Left cardiac atrium (tissue), 4 donors: Measurements from ENCODE around the gene SPATS2L. TPM values are rescaled to one million over a fixed set of nuclear protein-coding genes. Genes with fewer than 3 reads are reported as not detected.

Experiments used
- ATAC-seq, 2 donors: fragments of 200-7000 bp; cut with Tn5 transposase; one replicate each; pipeline ENCODE4 v1.9.1; 2020; ENCODE audit warnings: mild to moderate bottlenecking in 2 of 2, moderate library complexity in 2 of 2
- DNase-seq: peaks from one replicate; pipeline ENCODE4 v3.0.0-alpha.2; 2020
- intact Hi-C, 2 donors: fragments of 100-400 bp; cut with DNase I; formaldehyde crosslinking; loops; one replicate each; pipeline versions ENCODE4 v1.14.1 to v1.15.1; 2022 to 2023
- total RNA-seq, 2 donors: library from RNA; stranded (reverse); fragmentation: NEBNext Ultra II Directional; extraction: Animal tissue kit (Norgen Biotek cat#: 25700); gene quantifications; one replicate each; pipeline ENCODE4 v1.2.1, GENCODE V29; 2021
- donor health status: DM: no; HTN: yes; CAD: no.
- donor health status: DM: no; HTN: yes; CAD: no; lungs with severe emphysema.
- donor health status: DM: yes; HTN: yes; CAD: no.
- donor health status: Dilated cardiomyopathy.

Gene SPATS2L
- total RNA-seq, 2 donors from 2014 or later = 95.7 to 117 TPM

DNA sequence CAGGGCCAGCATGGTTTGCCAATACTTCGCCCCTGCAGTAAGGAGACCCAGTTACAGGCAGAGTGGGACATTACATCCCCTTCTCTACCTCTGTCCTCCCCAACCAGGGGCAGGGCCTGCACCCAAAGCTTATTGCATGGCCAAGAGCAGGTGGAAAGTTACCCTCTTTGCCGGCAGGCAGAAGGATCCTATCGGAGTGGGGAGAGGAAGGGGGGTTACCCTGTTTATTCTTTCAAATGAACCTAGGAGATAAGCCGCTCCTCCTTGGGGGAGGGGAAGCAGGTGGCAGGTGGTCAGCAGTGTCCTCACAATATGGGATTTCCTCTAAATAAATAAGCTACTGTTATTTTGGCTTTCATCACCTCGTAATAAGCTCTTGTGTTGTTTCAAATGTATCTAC lies 53.9 kb downstream of the SPATS2L start:
- no peak for ATAC-seq
- intact Hi-C loops = no loop called here
- DNase-seq = no peak

DNA sequence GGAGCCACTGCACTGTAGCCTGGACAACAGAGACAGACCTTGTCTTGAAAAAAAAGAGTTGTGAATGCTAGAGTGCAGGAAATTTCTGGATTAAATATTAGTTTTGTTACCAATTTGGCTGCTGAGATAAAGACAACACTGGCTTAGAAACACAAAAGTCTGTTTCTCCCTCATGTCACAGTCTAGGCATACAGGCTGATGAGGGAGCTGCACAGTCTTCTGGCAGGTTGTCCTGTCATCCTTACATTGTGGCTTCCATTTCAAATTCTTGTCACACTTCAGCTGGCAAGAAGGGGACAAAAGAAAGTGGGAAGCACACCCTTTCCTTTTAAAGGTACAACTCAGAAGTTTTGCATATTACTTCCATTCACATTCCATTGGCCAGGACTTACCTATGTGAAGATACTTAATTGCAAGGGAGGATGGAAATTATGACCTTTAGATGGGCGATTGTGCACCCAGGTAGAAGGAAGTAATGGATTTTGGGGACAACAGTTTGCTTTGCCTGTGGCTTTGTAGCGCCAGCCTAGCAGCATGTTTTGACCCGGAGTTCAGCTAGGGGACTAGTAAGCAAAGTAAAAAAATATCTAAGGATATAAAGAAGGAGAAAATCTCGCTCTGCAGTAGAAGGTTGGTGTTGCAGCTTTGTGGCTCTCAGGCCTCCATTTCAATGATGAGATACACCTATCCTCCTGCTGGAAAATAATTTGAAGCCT lies 55.9 kb downstream of the SPATS2L start:
- DNase-seq (no peak), ATAC-seq (no peak)
- intact Hi-C loops = no loop called here

DNA sequence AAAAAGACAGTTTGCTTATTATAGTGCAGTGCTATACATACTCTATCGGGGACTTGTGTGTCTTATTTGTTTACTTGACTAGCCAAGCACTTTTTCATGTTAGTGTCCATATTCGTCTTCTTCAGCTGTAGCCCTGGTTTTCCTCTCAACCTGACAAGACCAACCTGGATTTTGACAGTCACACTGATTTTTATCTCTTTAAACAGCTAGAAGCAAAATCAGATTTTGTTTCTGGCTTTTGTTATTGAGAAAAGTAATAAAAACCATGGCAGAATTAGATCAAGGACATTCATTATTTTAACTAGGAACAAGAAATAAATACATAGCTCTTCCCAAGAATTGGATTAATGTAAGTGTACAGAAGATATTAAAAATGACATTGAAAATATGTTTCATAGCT lies 56.8 kb downstream of the SPATS2L start:
- ATAC-seq (no peak), DNase-seq (no peak)
- intact Hi-C loops = no loop called here

DNA sequence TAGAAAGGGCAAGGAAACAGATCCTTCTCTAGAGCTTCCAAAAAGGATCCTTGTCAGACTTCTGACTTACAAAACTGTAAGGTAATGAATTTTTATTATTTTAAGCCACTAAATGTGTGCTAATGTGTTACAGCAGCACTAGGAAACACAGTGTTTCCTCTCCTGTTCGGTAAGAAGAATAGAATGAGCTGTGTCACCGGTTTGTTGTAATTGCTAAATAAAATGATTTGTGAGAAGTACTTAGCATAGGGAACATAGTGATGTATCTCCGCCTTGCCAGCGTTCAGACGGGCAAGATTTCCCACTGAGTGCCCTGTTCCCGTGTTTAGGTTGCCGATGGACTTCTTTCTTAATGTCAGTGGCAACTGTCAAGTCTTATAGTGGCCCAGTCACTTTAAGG lies 57.6 kb downstream of the SPATS2L start:
- DNase-seq = no peak
- intact Hi-C loops = no loop called here
- ATAC-seq = no peak

DNA sequence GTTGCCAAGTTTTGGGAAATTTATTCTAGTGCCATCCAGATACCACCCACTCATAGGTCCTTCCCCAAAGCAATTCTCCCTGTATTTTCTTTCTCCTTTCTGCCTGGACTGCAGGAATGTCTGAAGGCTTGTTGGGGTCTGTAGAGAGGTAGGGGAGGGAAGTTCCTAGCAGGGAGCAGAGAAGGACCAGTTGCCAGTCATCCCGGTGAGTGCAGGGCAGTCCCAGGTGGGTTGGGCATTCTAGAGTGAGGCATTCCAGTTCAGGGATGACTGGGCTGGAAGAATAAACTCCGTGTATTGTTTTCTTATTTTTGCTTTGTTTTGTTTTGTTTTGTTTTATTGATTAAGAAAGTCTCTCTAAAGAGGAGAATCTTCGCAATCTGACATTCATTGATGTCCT lies 58.1 kb downstream of the SPATS2L start:
- intact Hi-C loops = no loop called here

DNA sequence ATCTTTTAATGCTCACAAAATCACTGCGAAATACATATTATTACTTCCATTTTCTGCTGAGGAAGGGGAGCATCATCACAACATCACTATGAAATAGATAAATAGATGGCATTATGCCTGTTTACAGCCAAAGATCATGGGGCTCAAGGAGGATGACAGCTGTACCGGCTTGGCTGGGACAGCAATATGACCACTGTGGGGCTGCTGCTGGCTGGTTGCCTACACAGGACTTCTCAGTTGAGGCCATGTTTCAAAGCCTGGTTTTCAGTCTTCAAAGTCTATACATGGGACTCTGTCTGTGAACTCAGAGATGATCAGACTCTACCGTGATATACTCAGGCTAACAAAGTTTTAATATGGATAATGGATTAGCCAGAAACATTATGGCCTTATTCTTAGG lies 58.7 kb downstream of the SPATS2L start:
- ATAC-seq (no peak), DNase-seq (no peak)
- intact Hi-C loops = no loop called here

More for the DNA sequence above, 58.1 kb downstream of the SPATS2L start:
- DNase-seq (no peak), ATAC-seq (no peak)

DNA sequence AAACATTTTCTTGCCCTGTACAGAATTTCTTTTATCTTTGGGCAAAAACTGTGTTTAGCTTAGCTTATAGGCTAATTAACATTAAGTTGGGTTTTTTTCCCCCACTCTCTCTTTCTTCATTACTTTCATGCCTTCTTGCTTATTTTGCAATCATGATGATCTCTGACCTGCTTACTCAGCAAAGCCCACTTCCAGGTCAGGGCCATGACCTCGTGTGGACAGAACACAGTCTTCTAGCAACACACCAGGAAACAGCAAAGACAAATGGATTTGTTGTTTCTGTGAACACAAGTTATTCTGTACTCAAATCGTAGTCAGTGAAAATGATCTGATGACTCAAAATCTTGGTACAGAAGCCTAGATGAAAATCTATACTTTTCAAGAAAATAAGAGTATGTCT lies 60.7 kb downstream of the SPATS2L start:
- no peak for DNase-seq
- ATAC-seq = peak in 1 of 2 donors; percentile 47
- intact Hi-C loops = no loop called here

DNA sequence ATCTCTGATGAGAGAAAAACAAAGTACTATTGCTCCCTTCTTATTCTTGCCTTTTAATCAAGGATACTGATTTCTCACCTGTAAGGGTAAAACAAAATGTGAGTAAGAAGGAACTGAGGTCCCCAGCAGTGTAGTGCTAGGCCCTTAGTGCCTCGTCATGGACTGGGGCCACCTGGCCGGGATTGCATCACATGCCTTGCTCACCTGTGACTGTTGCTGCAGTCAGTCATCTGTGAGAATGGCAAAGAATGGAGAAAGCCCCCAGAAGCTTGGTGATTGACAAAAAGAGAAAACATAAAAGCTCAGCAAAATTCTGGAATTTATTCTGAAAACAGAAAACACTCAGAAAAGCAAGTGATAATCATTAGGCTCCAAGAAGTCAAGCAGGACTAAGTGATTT lies 63.4 kb downstream of the SPATS2L start:
- intact Hi-C loops = no loop called here
- DNase-seq (no peak), ATAC-seq (no peak)

DNA sequence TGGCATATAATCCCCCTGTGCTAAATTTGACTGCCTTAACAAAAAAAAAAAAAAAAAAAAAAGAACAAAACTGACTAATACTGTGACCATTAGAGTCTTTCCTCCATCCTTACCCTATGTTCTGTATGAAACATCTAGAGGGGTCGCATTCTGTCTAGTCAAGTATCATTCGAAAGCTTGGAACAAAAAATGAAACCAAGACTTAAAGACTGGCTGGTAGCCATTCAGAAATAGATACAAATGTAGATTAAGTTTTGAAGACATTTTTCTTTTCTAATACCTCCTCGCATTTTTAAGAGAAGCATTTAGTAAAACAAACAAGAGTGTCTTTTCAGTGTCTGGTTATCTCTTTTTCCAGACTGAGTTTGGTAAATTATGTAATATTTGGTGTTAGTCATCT lies 66.7 kb downstream of the SPATS2L start:
- intact Hi-C loops = no loop called here
- ATAC-seq (peak in 1 of 2 donors; percentile 14), DNase-seq (no peak)

DNA sequence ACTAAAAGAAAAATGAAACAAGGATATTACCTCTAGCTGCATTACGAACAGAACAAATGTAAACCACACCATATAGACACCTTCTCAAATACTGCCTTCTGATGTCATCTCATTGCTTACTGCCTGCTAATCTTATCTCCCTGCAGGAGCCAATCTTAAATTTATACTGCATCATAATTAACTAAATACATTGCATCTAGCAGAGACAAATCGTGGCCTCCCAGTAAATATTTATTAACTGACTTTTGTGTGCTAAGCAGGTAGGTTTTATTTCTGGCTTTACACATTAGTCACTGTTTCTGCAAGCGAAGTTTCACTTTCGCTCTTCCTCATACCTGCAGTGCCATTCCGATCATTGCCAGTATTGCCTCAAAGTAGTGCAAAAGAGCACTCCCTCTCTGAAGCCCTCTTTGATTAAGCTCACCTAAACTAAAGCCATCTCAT lies 67.5 kb downstream of the SPATS2L start:
- peak in 1 of 2 donors; percentile 30 for ATAC-seq
- DNase-seq = no peak
- intact Hi-C loops = no loop called here

DNA sequence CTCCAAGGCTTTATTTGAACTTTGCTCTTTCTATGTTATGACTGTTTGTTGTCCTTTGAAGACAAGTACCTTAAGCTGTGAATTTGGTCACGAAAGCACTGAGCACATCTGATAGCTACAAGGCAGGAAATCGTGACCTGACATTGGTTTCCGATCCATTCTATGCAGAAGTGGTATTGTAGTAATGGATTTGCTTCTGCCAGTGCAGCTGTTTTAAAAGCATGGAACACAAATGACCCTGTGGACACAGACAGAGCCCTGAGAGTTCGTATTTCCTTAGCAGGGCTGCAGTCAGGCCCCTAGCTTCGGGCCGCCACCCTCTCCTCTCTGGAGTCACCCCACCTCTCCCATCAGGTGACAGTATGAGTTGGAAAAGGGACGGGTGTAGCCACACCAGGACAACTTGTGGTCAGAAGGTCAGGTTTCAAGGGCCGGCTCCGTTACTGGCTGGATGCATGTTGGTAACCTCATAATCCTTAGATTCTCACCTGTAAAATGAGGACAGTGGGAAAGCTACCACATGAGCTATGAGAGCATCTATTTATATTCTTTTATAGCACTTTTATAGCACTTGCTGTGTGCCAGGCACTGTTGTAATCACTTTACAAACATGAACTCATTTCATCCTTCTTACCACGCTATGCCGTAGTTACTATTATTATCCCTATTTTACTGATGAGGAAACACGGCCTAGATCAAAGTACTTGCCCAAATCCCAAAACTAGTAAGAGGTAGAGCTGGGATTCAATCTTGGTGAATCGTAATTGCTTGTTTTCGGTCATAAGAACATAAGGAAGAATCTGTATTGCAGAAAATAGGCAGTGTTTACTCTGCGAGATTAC lies 70.2 kb downstream of the SPATS2L start:
- no peak for DNase-seq
- peak in 1 of 2 donors; percentile 26 for ATAC-seq
- intact Hi-C loops = no loop called here

DNA sequence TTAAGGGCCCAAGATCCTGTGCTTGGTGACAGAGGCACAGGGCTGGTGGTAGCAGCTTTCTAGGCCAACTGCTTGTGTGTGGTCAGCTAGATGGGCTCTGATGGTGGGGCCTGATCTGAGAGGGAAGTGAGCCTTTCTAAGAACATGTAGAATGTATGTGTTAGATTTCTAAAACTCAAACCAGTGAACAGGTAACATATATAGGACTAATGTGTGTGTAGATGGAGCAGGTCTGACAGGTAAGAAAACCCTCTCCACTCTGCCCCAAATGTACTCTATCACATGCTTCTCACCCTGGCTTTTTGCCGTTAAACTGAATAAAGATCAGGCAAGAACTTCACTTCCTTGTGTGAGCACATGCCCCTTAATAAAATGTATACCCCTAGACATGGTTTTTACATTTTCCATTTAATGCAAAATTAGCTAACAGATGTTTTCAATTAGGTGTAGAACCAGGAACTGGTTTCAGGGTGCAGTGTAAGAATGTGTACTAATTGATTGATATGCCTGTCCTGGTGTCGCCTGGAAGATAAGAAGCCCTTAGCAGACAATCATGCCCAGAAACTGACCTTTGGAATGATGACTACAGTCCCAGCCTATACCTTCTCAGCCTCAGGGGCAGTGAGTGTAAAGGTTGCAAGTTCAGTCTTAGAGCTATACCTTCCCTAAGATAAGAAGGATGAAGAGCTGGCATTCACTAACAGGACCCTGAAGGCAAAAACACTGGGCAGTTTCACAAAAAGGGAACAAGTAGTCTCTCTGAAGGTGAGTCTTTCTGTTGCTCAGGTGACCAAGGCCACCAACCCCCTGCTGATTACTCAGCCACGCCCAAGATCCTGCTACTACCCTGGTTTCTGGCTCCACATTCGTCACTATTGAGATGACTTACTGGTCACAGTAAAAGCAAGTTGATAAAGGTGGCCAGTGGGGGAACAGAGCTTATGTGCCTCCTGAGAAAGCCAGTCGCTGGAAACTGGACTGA lies 71.2 kb downstream of the SPATS2L start:
- ATAC-seq (no peak), DNase-seq (no peak)
- intact Hi-C loops = no loop called here

DNA sequence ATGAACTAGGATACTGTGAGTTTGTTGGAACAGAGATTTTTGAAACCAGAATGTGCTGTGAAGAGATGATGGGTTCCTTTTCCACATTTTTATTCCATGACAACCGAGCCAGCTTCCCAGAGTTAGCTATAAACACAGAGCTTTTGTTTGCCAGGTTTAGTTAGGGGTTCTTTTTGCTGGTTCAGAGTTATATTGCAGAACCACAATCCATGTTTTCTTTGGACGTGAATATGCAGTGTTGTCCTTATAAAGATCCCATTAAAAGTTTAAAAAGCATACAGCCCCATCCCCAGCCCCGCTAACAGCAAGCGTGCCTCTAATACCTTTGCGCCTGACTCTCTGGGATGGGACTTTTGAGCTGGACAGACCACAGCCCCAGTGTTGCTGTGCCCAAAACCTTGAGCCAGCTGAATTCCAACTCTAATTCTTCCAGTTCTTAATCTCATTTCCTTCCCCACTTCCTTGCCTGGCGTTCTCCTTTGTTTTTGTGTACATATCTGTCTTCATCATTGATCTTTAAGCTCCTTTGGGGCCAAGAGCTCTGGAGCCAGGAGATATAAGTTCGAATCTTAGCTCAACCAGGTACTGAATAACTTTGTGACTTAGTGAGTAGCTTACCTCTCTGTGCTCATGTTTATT lies 72.3 kb downstream of the SPATS2L start:
- ATAC-seq (peak; percentile 12 to 49), DNase-seq (no peak)
- intact Hi-C loops = no loop called here

DNA sequence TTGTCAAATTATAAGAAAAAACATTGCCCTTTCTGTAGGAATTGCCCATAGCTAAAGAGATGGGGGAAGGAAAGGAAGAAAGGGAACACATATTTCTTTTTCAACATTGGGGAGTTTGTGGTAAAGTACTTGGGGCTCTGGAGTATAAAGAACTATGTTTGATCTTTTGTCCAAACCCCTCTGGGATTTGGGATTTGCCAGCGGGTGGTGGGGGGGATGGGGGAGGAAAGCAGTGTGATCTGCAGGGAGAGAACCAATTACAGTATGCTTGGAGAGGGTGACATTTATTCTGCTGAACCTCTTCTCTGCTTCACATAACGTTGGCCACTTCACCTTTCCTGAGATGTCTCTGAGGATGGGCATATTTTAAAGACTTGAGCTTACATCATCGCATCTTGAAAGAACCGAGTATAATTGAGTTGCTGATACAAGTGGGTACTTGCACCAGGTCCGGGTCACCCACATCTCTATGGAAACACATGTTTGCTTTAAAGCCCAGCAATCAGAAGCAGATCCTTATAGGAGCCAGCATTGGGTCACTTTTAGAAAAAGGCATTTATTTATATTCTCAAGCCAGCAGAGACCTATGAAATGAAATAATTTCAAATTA lies 73.1 kb downstream of the SPATS2L start:
- DNase-seq (no peak), ATAC-seq (no peak)
- intact Hi-C loops = no loop called here

DNA sequence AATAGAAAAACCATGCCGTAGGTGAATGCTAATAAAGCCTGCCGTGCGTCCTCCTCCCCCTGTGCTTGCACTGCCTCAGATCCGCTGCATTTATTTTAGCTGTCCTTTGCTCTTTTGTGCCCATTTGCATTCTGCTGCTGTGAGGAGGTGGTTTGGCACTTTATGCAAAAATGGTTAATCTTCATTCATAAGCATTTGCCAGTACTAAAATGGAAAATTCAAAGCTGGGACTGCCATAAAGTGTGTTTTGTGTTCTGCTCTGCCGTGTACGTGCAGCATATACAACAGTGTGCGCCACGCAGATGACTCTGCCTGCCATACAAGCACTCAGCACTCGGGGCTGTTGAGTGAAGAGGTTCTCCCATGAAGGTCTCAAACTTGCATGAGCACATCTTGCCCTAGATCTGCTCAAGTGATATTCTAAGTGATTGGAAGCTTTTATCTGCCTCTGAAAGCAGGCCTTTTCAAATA lies 73.6 kb downstream of the SPATS2L start:
- ATAC-seq (peak; percentile 14 to 29), DNase-seq (peak; percentile 23)
- intact Hi-C loops = no loop called here

DNA sequence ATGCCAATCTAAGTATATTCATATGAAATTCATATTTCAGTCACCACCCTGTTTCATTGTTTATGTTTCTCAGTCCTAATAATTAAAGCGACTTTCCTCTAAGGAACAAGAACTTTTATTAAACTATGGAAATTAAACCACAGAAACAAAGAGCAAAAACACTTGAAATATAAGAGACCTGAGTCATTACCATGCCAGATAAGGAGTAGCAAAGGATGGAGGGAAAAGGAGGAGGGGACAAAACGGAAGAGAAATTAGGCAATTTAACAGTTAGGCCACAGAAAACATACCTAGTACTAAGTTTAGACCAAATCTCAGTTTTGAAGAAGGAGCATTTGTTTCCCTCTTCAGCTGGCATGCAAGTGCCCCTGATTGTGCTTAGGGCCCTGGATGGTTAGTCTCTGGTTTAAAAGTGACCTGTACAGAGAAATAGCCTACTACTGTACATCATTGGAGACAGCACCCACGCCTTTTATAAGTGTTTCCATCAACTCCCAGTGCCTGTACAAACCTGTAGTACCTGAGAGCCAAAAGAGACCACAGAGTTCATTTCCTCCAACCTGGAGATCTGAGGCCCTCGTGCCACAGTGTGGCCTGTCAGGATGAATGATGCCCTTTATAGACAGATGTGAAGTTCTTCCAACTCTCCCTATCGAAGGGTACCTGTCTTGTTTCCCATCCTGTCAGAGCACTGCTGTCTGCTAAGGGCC lies 74.5 kb downstream of the SPATS2L start:
- DNase-seq (no peak), ATAC-seq (peak in 1 of 2 donors; percentile 31)
- intact Hi-C loops = no loop called here

DNA sequence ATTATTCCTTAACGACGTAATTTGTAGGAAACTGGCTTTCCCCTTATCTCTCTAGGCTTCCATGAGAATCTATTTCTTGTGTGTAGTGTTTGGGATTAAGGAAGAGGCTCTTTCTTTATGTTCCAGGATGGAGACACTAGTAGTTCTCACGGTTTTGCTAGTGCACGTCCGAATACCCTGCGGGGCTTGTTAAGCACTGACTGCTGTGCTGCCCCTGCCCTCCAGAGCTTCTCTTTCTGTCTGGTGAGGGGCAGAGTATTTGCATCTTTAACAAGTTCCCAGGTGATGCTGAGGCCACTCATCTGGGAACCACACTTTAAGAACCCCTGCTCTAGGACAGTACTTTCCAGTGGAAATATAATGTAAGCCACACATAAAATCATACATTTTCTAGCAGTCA lies 76.4 kb downstream of the SPATS2L start:
- intact Hi-C loops = no loop called here
- no peak for ATAC-seq
- DNase-seq = no peak
